GM12878 (cell line): ENCODE results near the gene HNRNPA0. TPM values are rescaled to one million over a fixed set of nuclear protein-coding genes. Genes with fewer than 3 reads are reported as not detected.

Experiments used
- ATAC-seq: fragments of 200-7000 bp; cut with Tn5 transposase; 3 replicates; pipeline ENCODE4 v1.9.1; 2020; ENCODE audit warnings: mild to moderate bottlenecking, moderate library complexity
- BruUV-seq: library from RNA; stranded (reverse); fragments of 400-500 nt; replicated peaks from 2 replicates; lab custom pipeline; 2021; lab: Mats Ljungman, UMichigan
- CTCF ChIA-PET: fragments of 300-600 bp; sonication (Branson Sonifier 250); formaldehyde crosslinking; extraction: SDS; loops from one replicate; lab custom pipeline; 2021; ENCODE audit warnings: inconsistent platforms; lab: Yijun Ruan, JAX
- POLR2A ChIA-PET: fragments of 350-600 bp; formaldehyde crosslinking; extraction: SDS; loops from one replicate; lab custom pipeline; 2021; ENCODE audit warnings: inconsistent platforms; lab: Charles Lee
- RAD21 ChIA-PET: fragments of 300-600 bp; sonication (Branson Sonifier 250); formaldehyde crosslinking; loops from one replicate; lab custom pipeline; 2023; ENCODE audit warnings: antibody characterized with exemption; ENCODE audit not compliant: unreplicated experiment; lab: Charles Lee
- SMC1A ChIA-PET: fragments of 300-600 bp; sonication (Branson Sonifier 250); formaldehyde crosslinking; loops from one replicate; lab custom pipeline; 2023; ENCODE audit not compliant: unreplicated experiment, uncharacterized antibody; lab: Charles Lee
- DNase-seq: peaks from one replicate; pipeline ENCODE4 v3.0.0-alpha.2; 2011; ENCODE audit warnings: low read depth, low spot score
- FAIRE-seq: peaks from 3 replicates; lab custom pipeline; 2011; peaks lifted over from hg19 to GRCh38; lab: Jason Lieb, UNC
- H2AFZ ChIP-seq: 2 replicates; pipeline ENCODE4 v1.6.0; 2011; ENCODE audit warnings: low read depth, low read length, control low read depth; ENCODE audit not compliant: control insufficient read depth
- H3K27ac ChIP-seq: 2 replicates; pipeline ENCODE4 v1.5.1; 2011; ENCODE audit warnings: control low read depth; ENCODE audit not compliant: control insufficient read depth, insufficient read depth
- H3K27me3 ChIP-seq, 2 experiments: replicated peaks in 1 of 2; 2 replicates each; pipeline versions ENCODE4 v1.6.0 to v1.6.1; 2011; ENCODE audit warnings: low read length in 1 of 2; ENCODE audit not compliant: control insufficient read depth in 2 of 2, insufficient read depth in 2 of 2
- H3K36me3 ChIP-seq, 2 experiments: 2 replicates each; pipeline ENCODE4 v1.5.1; 2011; ENCODE audit warnings: low read length in 1 of 2; ENCODE audit not compliant: control insufficient read depth in 2 of 2, insufficient read depth in 2 of 2
- H3K4me1 ChIP-seq: 2 replicates; pipeline ENCODE4 v1.6.1; 2011; ENCODE audit warnings: mild to moderate bottlenecking, low read length, moderate library complexity, mixed read lengths; ENCODE audit not compliant: control insufficient read depth, insufficient read depth
- H3K4me2 ChIP-seq: 2 replicates; pipeline ENCODE4 v1.6.0; 2011; ENCODE audit warnings: control low read depth; ENCODE audit not compliant: control insufficient read depth, insufficient read depth
- H3K4me3 ChIP-seq: fragments of 200-600 bp; sonication (generic); 2 replicates; pipeline ENCODE4 v1.5.1; 2016
- H3K79me2 ChIP-seq: 2 replicates; pipeline ENCODE4 v1.6.0; 2011; ENCODE audit warnings: low read length; ENCODE audit not compliant: control insufficient read depth, insufficient read depth
- H3K9ac ChIP-seq: 2 replicates; pipeline ENCODE4 v1.8.0; 2011; ENCODE audit warnings: low read length, control low read depth, mixed read lengths; ENCODE audit not compliant: control insufficient read depth, insufficient read depth
- H3K9me3 ChIP-seq: replicated peaks from 3 replicates; pipeline ENCODE4 v1.5.1; 2011; ENCODE audit warnings: mild to moderate bottlenecking, low read length; ENCODE audit not compliant: control insufficient read depth, insufficient read depth
- H4K20me1 ChIP-seq: 2 replicates; pipeline ENCODE4 v1.6.0; 2011; ENCODE audit not compliant: control insufficient read depth, insufficient read depth
- ATF7 ChIP-seq: fragments of 450-650 bp; IDR thresholded peaks from 2 replicates; pipeline ENCODE4 v1.6.1; 2016; ENCODE audit warnings: low read depth, mild to moderate bottlenecking
- BRCA1 ChIP-seq: IDR thresholded peaks from 2 replicates; pipeline ENCODE4 v1.6.1; 2011; ENCODE audit warnings: low read depth, low read length, improper control_type of control experiment
- DPF2 ChIP-seq: fragments of 450-650 bp; IDR thresholded peaks from 2 replicates; pipeline ENCODE4 v1.6.1; 2017; ENCODE audit warnings: mild to moderate bottlenecking
- FOXM1 ChIP-seq: IDR thresholded peaks from 2 replicates; pipeline ENCODE4 v1.6.1; 2012; ENCODE audit warnings: low read depth, mild to moderate bottlenecking, inconsistent platforms, low read length, moderate library complexity
- HDGF ChIP-seq: fragments of 450-650 bp; IDR thresholded peaks from 2 replicates; pipeline ENCODE4 v1.6.1; 2016; ENCODE audit warnings: antibody characterized with exemption
- NR2C1 ChIP-seq: fragments of 450-650 bp; IDR thresholded peaks from 2 replicates; pipeline ENCODE4 v1.6.1; 2017; ENCODE audit warnings: antibody characterized with exemption, mild to moderate bottlenecking, moderate library complexity
- RAD21 ChIP-seq: IDR thresholded peaks from 2 replicates; pipeline ENCODE4 v1.6.1; 2011; ENCODE audit warnings: mild to moderate bottlenecking, low read depth, low read length, moderate library complexity; ENCODE audit not compliant: insufficient read depth
- ZZZ3 ChIP-seq: IDR thresholded peaks from 2 replicates; pipeline ENCODE4 v1.6.1; 2011; ENCODE audit warnings: low read depth; ENCODE audit not compliant: control insufficient read depth, insufficient read length
- WGBS: methylation state at CpG from one replicate; pipeline ENCODE4 v1.1.6; 2016; ENCODE audit warnings: low lambda C conversion rate; ENCODE audit not compliant: insufficient replicate concordance, insufficient coverage; ENCODE audit errors: missing lambda C conversion rate; 5-methylcytosine and 5-hydroxymethylcytosine counted together
- in situ Hi-C: fragments of 300-500 bp; cut with MboI; formaldehyde crosslinking; loops from 9 replicates; pipeline ENCODE4 v1.14.3; 2018; ENCODE audit warnings: mixed read lengths
- intact Hi-C: fragments of 100-400 bp; cut with micrococcal nuclease; formaldehyde crosslinking; loops from one replicate; pipeline ENCODE4 v1.14.2; 2022; ENCODE audit not compliant: unreplicated experiment
- polyA plus RNA-seq, 11 experiments: library from polyadenylated mRNA; depleted of rRNA in 4 of 11; unstranded in 6 of 11; stranded (reverse) in 5 of 11; fragments of >200 nt; fragmentation: Nextera tagmentation in 4 of 11; fragmentation: Illumina TruSeq in 1 of 11; extraction: Ambion mirVana in 4 of 11; extraction: Trizol in 1 of 11; gene quantifications; 1 replicate in 1 of 11; 2 replicates in 10 of 11; pipeline versions ENCODE4 v1.2.1 to v1.2.3, GENCODE V29; 2011 to 2016; ENCODE audit warnings: inconsistent platforms in 2 of 11, missing spikeins in 2 of 11, low read depth in 1 of 11
- total RNA-seq, 4 experiments: library from RNA; depleted of rRNA in 3 of 4; stranded (reverse); fragments of >200 nt in 3 of 4; fragmentation: Illumina TruSeq in 1 of 4; extraction: Trizol in 1 of 4; gene quantifications; 2 replicates each; pipeline versions ENCODE4 v1.2.1 to v1.2.3, GENCODE V29; 2013 to 2021
- TF ChIP-seq, protein P1 (sequence below): fragments of 450-650 bp; IDR thresholded peaks from 2 replicates; pipeline ENCODE4 v1.6.1; 2017; ENCODE audit warnings: low read depth, mild to moderate bottlenecking, moderate library complexity
- TF ChIP-seq, protein P2 (sequence below): fragments of 450-650 bp; formaldehyde crosslinking; IDR thresholded peaks from 2 replicates; pipeline ENCODE4 v1.4.0; 2020; ENCODE audit warnings: mild to moderate bottlenecking, moderate library complexity
- TF ChIP-seq, protein P3 (sequence below): fragments of 450-650 bp; formaldehyde crosslinking; IDR thresholded peaks from 2 replicates; pipeline ENCODE4 v1.4.0; 2022; ENCODE audit warnings: mild to moderate bottlenecking, moderate library complexity
- TF ChIP-seq, protein P4 (sequence below): IDR thresholded peaks from 2 replicates; pipeline ENCODE4 v1.6.1; 2012; ENCODE audit warnings: mild to moderate bottlenecking, low read depth, low read length

HNRNPA0 gene
- total and polyA plus RNA-seq, 10 of the 15 experiments (the other 5 are each of a cell fraction or from before 2014, with no cell fraction given) = 6.3 to 45.0 (median 12.5) TPM

DNA sequence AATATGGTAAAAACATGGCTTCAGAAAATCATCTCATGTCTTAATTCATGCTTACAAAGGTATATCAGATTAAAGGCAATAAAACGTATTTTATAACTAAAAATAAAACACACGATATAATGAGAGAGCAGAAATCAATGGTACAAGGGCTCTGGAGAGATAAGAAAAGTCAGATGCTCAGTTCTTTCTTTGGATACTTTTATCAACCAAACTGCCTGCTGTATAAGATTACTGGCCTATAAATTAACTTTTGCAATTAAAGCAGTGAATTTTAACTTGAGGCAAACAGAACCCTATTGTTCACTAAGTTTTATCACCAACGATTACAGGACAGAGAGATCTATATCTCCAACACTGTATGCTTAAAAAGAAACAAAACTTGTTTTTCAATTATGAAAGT lies 42.1 kb upstream of the HNRNPA0 start:
- in situ Hi-C loops = no loop called here
- TF ChIP-seq, protein P1, sequence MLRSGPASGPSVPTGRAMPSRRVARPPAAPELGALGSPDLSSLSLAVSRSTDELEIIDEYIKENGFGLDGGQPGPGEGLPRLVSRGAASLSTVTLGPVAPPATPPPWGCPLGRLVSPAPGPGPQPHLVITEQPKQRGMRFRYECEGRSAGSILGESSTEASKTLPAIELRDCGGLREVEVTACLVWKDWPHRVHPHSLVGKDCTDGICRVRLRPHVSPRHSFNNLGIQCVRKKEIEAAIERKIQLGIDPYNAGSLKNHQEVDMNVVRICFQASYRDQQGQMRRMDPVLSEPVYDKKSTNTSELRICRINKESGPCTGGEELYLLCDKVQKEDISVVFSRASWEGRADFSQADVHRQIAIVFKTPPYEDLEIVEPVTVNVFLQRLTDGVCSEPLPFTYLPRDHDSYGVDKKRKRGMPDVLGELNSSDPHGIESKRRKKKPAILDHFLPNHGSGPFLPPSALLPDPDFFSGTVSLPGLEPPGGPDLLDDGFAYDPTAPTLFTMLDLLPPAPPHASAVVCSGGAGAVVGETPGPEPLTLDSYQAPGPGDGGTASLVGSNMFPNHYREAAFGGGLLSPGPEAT = no peak
- TF ChIP-seq, protein P2, sequence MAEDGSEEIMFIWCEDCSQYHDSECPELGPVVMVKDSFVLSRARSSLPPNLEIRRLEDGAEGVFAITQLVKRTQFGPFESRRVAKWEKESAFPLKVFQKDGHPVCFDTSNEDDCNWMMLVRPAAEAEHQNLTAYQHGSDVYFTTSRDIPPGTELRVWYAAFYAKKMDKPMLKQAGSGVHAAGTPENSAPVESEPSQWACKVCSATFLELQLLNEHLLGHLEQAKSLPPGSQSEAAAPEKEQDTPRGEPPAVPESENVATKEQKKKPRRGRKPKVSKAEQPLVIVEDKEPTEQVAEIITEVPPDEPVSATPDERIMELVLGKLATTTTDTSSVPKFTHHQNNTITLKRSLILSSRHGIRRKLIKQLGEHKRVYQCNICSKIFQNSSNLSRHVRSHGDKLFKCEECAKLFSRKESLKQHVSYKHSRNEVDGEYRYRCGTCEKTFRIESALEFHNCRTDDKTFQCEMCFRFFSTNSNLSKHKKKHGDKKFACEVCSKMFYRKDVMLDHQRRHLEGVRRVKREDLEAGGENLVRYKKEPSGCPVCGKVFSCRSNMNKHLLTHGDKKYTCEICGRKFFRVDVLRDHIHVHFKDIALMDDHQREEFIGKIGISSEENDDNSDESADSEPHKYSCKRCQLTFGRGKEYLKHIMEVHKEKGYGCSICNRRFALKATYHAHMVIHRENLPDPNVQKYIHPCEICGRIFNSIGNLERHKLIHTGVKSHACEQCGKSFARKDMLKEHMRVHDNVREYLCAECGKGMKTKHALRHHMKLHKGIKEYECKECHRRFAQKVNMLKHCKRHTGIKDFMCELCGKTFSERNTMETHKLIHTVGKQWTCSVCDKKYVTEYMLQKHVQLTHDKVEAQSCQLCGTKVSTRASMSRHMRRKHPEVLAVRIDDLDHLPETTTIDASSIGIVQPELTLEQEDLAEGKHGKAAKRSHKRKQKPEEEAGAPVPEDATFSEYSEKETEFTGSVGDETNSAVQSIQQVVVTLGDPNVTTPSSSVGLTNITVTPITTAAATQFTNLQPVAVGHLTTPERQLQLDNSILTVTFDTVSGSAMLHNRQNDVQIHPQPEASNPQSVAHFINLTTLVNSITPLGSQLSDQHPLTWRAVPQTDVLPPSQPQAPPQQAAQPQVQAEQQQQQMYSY (CRISPR knock-in tag) = no peak
- TF ChIP-seq, protein P3, sequence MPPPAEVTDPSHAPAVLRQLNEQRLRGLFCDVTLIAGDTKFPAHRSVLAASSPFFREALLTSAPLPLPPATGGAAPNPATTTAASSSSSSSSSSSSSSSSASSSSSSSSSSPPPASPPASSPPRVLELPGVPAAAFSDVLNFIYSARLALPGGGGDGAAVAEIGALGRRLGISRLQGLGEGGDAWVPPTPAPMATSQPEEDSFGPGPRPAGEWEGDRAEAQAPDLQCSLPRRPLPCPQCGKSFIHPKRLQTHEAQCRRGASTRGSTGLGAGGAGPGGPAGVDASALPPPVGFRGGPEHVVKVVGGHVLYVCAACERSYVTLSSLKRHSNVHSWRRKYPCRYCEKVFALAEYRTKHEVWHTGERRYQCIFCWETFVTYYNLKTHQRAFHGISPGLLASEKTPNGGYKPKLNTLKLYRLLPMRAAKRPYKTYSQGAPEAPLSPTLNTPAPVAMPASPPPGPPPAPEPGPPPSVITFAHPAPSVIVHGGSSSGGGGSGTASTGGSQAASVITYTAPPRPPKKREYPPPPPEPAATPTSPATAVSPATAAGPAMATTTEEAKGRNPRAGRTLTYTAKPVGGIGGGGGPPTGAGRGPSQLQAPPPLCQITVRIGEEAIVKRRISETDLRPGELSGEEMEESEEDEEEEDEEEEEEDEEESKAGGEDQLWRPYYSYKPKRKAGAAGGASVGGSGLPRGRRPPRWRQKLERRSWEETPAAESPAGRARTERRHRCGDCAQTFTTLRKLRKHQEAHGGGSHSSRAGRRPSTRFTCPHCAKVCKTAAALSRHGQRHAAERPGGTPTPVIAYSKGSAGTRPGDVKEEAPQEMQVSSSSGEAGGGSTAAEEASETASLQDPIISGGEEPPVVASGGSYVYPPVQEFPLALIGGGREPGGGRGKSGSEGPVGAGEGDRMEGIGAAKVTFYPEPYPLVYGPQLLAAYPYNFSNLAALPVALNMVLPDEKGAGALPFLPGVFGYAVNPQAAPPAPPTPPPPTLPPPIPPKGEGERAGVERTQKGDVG (CRISPR knock-in tag) = no peak
- TF ChIP-seq ZZZ3 (no peak), BRCA1 (no peak), DPF2 (no peak), NR2C1 (no peak), HDGF (no peak), FOXM1 (no peak), ATF7 (no peak), RAD21 (no peak)
- TF ChIP-seq, protein P4, sequence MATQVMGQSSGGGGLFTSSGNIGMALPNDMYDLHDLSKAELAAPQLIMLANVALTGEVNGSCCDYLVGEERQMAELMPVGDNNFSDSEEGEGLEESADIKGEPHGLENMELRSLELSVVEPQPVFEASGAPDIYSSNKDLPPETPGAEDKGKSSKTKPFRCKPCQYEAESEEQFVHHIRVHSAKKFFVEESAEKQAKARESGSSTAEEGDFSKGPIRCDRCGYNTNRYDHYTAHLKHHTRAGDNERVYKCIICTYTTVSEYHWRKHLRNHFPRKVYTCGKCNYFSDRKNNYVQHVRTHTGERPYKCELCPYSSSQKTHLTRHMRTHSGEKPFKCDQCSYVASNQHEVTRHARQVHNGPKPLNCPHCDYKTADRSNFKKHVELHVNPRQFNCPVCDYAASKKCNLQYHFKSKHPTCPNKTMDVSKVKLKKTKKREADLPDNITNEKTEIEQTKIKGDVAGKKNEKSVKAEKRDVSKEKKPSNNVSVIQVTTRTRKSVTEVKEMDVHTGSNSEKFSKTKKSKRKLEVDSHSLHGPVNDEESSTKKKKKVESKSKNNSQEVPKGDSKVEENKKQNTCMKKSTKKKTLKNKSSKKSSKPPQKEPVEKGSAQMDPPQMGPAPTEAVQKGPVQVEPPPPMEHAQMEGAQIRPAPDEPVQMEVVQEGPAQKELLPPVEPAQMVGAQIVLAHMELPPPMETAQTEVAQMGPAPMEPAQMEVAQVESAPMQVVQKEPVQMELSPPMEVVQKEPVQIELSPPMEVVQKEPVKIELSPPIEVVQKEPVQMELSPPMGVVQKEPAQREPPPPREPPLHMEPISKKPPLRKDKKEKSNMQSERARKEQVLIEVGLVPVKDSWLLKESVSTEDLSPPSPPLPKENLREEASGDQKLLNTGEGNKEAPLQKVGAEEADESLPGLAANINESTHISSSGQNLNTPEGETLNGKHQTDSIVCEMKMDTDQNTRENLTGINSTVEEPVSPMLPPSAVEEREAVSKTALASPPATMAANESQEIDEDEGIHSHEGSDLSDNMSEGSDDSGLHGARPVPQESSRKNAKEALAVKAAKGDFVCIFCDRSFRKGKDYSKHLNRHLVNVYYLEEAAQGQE = no peak

More for the DNA sequence above, 42.1 kb upstream of the HNRNPA0 start:
- no peaks in the 10 kb centered on the region for H3K27me3 ChIP-seq
- ATAC-seq = no peak
- ChIA-PET SMC1A (no interaction called here), CTCF (interaction anchor here (1.1 kb wide), 1 partner anchor 17 kb away, joined by 3 read pairs; no protein-coding TSS in a partner anchor), RAD21 (no interaction called here), POLR2A (no interaction called here)
- H3K27ac ChIP-seq = no peak overlapping the region
- no peaks in the 10 kb centered on the region for H3K4me1 ChIP-seq
- intact Hi-C loops = no loop called here
- H3K4me3 ChIP-seq = no peak overlapping the region
- no peak for DNase-seq
- FAIRE-seq = no peak
- H3K4me2 ChIP-seq = no peak overlapping the region
- no peaks in the 10 kb centered on the region for H3K36me3 ChIP-seq
- H3K9ac ChIP-seq = no peak overlapping the region
- H3K79me2 ChIP-seq = no peaks in the 10 kb centered on the region
- no peaks in the 10 kb centered on the region for H4K20me1 ChIP-seq
- BruUV-seq = no TSS peak
- WGBS = 97% methylated on average over 3 of the region's 3 CpGs
- H3K9me3 ChIP-seq = no peaks in the 10 kb centered on the region
- no peak overlapping the region for H2AFZ ChIP-seq
